Epithelial cell of esophagus (primary cell): ENCODE measurements around the gene TSPAN7.

Experiments used
- DNase-seq: peaks from one replicate; pipeline ENCODE4 v3.0.0; 2010; ENCODE audit warnings: low read depth
- H3K4me3 ChIP-seq: 2 replicates; pipeline ENCODE4 v1.5.1; 2011; ENCODE audit warnings: mild to moderate bottlenecking, low read length, control low read depth
- TF ChIP-seq, protein P1 (sequence below): IDR thresholded peaks from 2 replicates; pipeline ENCODE4 v1.5.1; 2011; ENCODE audit warnings: low read depth, mild to moderate bottlenecking, low read length, control low read depth, inconsistent platforms; ENCODE audit not compliant: insufficient read depth; ENCODE audit errors: missing control alignments

Gene TSPAN7

GRCh38 chrX:38606821-38607220 is 45.5 kb downstream of the TSPAN7 start:
- TF ChIP-seq, protein P1, sequence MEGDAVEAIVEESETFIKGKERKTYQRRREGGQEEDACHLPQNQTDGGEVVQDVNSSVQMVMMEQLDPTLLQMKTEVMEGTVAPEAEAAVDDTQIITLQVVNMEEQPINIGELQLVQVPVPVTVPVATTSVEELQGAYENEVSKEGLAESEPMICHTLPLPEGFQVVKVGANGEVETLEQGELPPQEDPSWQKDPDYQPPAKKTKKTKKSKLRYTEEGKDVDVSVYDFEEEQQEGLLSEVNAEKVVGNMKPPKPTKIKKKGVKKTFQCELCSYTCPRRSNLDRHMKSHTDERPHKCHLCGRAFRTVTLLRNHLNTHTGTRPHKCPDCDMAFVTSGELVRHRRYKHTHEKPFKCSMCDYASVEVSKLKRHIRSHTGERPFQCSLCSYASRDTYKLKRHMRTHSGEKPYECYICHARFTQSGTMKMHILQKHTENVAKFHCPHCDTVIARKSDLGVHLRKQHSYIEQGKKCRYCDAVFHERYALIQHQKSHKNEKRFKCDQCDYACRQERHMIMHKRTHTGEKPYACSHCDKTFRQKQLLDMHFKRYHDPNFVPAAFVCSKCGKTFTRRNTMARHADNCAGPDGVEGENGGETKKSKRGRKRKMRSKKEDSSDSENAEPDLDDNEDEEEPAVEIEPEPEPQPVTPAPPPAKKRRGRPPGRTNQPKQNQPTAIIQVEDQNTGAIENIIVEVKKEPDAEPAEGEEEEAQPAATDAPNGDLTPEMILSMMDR: no peak
- no peak for DNase-seq
- no peak overlapping the region for H3K4me3 ChIP-seq

GRCh38 chrX:38607976-38608375 is 46.6 kb downstream of the TSPAN7 start:
- DNase-seq: no peak
- TF ChIP-seq, protein P1: no peak
- H3K4me3 ChIP-seq: no peak overlapping the region

DNA sequence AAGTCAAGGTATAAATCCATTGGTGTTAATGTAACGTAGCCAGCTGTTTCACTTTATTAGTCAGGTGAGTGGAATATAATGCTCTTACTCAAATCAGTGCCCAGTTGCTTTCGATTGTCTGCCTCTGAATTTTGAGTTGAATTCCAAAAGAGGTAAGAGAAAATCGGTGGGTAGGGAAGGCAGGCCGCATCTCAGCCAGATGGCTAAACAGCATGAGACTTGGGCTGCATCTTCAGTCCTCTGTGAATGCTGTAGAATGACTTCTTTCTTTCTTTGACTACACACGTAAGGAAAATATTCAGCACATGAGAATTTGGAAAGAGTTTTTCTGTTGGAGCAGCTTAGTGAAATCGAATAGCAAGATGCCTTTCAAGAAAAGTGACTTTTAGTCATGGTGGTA is 49.5 kb downstream of the TSPAN7 start:
- no peak overlapping the region for H3K4me3 ChIP-seq
- DNase-seq: no peak
- TF ChIP-seq, protein P1: no peak

DNA sequence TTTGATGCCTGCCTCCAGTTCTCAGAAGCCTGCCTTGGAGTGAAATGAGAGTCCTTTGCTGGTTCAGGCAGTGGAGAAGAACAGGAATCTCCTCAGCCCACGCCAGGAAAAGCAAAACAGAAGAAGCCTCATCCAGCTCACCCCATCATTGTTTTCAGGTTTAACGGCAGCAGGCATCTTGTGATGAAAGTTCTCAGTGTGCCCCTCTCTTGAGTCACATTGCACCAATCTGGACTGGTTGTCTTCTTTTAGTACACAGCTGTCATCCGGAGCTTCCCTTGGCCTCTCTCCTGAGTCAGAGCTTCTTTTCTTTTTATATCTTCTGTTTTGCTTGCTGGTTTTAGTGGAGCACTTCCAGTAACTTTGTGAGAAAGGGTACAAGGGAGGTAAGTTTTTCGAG is 50.9 kb downstream of the TSPAN7 start:
- H3K4me3 ChIP-seq: no peak overlapping the region
- no peak for DNase-seq
- TF ChIP-seq, protein P1: no peak

GRCh38 chrX:38614485-38614884 is 53.1 kb downstream of the TSPAN7 start:
- no peak overlapping the region for H3K4me3 ChIP-seq
- no peak for DNase-seq
- TF ChIP-seq, protein P1: no peak

GRCh38 chrX:38616904-38617303 is 55.6 kb downstream of the TSPAN7 start:
- H3K4me3 ChIP-seq: no peak overlapping the region
- DNase-seq: no peak
- TF ChIP-seq, protein P1: no peak

- TF ChIP-seq, protein P1: no peak
- DNase-seq: no peak
- no peak overlapping the region for H3K4me3 ChIP-seq
Observed at GRCh38 chrX:38618180-38618579, 56.8 kb downstream of the TSPAN7 start.
